Right atrium auricular region (tissue), 2 donors: Measurements from ENCODE around the gene ARMC7. TPM values are rescaled to one million over a fixed set of nuclear protein-coding genes. Genes with fewer than 3 reads are reported as not detected.

Experiments used
- DNase-seq: peaks from one replicate; pipeline ENCODE4 v3.0.0-alpha.2; 2019; ENCODE audit warnings: low spot score
- H3K27ac ChIP-seq, 2 donors: fragments of 200-600 bp; sonication (generic); 1 replicate in 1 of 2; 2 replicates in 1 of 2; pipeline ENCODE4 v1.5.1; 2016 to 2019
- H3K27me3 ChIP-seq, 2 donors: fragments of 200-600 bp; sonication (generic); one replicate each; pipeline versions ENCODE4 v1.5.1 to v1.6.0; 2017 to 2019
- H3K36me3 ChIP-seq: fragments of 200-600 bp; sonication (generic); one replicate; pipeline ENCODE4 v1.5.1; 2016
- H3K4me1 ChIP-seq, 2 donors: fragments of 200-600 bp; sonication (generic); one replicate each; pipeline versions ENCODE4 v1.5.1 to v1.6.0; 2017 to 2019
- H3K4me3 ChIP-seq, 2 donors: fragments of 200-600 bp; sonication (generic); 1 replicate in 1 of 2; 2 replicates in 1 of 2; pipeline ENCODE4 v1.5.1; 2017 to 2019; ENCODE audit warnings: mild to moderate bottlenecking in 1 of 2, moderate library complexity in 1 of 2
- H3K9me3 ChIP-seq, 2 donors: fragments of 200-600 bp; sonication (generic); one replicate each; pipeline ENCODE4 v1.5.1; 2019
- total RNA-seq, 2 donors: library from RNA; depleted of rRNA; stranded (reverse); fragments of >200 nt; gene quantifications; one replicate each; pipeline ENCODE4 v1.1.0, GENCODE V29; 2016
- TF ChIP-seq, protein P1 (sequence below), 2 donors: fragments of 200-600 bp; sonication (generic); IDR thresholded peaks; one replicate each; pipeline ENCODE4 v1.5.1; 2019; ENCODE audit warnings: antibody characterized with exemption in 2 of 2

The ARMC7 gene
- total RNA-seq, 2 donors from 2014 or later: 4.9 to 9.5 TPM

DNA sequence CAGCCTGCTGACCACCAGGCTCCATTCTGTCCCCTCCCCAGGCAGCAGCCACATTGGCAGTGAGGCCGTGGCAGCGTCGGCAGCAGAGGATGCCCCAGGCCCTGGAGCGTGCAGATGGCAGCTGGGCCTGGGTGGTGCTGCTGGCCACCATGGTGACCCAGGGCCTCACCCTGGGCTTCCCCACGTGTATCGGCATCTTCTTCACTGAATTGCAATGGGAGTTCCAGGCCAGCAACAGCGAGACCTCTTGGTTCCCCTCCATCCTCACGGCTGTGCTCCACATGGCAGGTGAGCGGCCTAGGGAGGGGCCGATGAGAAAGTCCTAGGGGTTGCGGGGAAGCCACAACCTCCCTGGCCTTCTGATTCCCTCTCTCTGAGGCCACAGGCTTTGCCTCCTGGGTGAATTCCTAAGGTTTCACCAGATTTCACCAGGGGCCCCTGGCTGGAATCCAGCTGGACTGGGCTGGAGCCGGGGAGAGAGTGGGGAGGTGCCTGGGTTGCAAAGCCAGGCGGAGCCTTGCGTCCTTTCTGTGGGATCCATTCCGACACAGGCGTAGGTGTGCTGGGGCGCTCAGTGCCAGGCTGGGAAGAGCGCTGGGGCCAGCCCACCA, 16.1 kb upstream of the ARMC7 start:
- Histone ChIP-seq H3K9me3 (no peaks in the 10 kb centered on the region), H3K36me3 (peaks cover 8% of the 10 kb centered on the region), H3K27me3 (no peaks in the 10 kb centered on the region), H3K27ac (peak overlapping the region; percentile 16 to 56), H3K4me1 (peaks cover 0 to 49% of the 10 kb centered on the region in 2 donors), H3K4me3 (no peak overlapping the region)
- TF ChIP-seq, protein P1, sequence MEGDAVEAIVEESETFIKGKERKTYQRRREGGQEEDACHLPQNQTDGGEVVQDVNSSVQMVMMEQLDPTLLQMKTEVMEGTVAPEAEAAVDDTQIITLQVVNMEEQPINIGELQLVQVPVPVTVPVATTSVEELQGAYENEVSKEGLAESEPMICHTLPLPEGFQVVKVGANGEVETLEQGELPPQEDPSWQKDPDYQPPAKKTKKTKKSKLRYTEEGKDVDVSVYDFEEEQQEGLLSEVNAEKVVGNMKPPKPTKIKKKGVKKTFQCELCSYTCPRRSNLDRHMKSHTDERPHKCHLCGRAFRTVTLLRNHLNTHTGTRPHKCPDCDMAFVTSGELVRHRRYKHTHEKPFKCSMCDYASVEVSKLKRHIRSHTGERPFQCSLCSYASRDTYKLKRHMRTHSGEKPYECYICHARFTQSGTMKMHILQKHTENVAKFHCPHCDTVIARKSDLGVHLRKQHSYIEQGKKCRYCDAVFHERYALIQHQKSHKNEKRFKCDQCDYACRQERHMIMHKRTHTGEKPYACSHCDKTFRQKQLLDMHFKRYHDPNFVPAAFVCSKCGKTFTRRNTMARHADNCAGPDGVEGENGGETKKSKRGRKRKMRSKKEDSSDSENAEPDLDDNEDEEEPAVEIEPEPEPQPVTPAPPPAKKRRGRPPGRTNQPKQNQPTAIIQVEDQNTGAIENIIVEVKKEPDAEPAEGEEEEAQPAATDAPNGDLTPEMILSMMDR (IDR thresholded peaks at IDR 0.05): no peak
- no peak for DNase-seq

DNA sequence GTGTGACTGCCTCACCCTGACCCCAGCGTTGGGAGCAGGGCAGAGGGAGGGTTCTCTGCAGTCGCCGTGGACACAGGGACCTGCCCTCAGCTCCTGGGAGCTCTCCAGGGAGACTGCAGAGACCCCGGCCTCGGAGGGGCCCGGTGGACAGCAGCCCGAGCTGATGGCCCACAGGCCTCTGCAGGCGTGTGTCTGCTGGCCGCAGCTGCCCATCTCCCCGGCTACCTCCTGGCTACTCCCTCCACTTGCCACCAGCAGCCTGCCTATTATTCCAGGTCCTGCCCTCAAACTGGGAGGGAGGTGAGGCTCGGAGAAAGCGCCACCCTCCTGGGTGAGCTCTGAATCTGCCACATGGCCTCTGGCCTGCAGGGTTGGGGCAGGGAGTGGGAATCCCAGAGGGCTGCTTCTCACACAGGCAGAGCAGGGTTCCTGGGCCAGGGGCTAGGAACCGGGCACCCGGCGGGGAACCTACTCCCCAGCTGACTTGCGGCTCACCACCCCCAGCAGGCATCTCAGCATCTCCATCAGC, 14.8 kb upstream of the ARMC7 start:
- H3K36me3 ChIP-seq: peaks cover 15% of the 10 kb centered on the region
- H3K4me1 ChIP-seq: peaks cover 0 to 42% of the 10 kb centered on the region in 2 donors
- TF ChIP-seq, protein P1 (IDR thresholded peaks at IDR 0.05): no peak
- H3K27me3 ChIP-seq: no peaks in the 10 kb centered on the region
- no peaks in the 10 kb centered on the region for H3K9me3 ChIP-seq
- H3K27ac ChIP-seq: peak overlapping the region in 1 of 2 donors; percentile 35
- H3K4me3 ChIP-seq: no peak overlapping the region
- no peak for DNase-seq

DNA sequence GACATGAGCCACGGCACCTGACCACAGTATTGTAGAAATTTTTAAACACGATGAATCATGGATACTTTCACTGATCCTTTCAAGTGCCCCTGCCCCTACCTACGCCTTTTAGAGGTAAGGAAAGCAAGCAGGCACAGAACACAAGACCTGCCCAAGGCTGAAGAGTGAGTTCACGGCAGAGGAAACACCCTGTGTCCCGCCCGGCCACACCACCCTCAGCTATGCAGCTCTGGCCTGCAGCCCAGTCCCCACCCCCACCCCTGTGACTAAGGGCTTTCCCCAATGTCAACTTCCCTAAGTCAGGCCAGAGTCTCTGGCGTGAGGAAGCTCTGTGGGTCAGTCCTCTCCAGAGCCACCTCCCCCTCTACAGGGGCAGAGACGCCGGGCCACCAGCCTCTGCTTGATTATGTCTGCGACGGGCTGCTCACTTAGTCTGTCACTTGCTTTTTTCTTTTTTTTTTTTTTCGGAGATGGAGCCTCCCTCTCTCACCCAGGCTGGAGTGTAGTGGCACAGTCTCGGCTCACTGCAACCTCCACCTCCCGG, 13.6 kb upstream of the ARMC7 start:
- peak overlapping the region; percentile 67 to 72 for H3K27ac ChIP-seq
- TF ChIP-seq, protein P1 (IDR thresholded peaks at IDR 0.05): no peak

DNA sequence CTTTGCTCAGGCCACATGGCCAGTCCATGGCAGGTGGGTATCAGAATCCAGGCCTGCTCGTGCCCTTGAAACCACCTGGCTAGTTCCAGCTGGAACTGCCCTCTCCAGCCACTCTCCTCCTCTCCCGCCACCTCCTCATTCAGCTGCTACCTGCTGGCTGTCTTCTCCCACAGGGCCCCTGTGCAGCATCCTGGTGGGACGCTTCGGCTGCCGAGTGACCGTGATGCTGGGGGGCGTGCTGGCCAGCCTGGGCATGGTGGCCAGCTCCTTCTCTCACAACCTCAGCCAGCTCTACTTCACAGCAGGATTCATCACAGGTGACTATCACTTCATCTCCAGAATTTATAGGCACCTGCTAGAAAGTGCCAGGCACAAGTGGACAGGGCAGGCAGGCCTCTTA, 11.9 kb upstream of the ARMC7 start:
- no peak for DNase-seq
- no peaks in the 10 kb centered on the region for H3K27me3 ChIP-seq

More for the DNA sequence above, 13.6 kb upstream of the ARMC7 start:
- Histone ChIP-seq H3K27me3 (no peaks in the 10 kb centered on the region), H3K36me3 (peaks cover 27% of the 10 kb centered on the region), H3K4me1 (peaks cover 0 to 30% of the 10 kb centered on the region in 2 donors), H3K9me3 (no peaks in the 10 kb centered on the region), H3K4me3 (no peak overlapping the region)
- peak; percentile 78 for DNase-seq

DNA sequence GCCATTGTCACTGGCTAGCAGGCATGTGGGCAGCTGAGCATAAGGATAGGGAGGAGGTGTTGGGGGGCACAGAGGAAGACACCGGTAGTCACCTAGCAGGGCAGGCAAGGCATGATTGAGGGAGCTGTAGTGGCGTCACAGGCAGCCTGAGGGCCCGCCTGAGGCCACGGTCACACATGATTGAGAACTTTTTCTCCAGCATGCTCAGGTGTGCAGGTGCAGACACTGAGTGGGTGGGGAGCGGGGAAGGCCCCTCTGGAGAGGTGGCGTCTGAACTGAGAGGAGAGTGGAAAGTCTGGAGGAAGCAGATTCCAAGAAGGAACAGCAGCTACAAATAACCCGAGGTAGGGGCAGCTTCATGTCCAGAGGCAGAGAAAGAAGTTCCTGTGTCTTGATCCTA, 10.9 kb upstream of the ARMC7 start:
- Histone ChIP-seq H3K4me1 (peaks cover 0 to 10% of the 10 kb centered on the region in 2 donors), H3K27ac (no peak overlapping the region), H3K4me3 (no peak overlapping the region), H3K36me3 (peaks cover 27% of the 10 kb centered on the region), H3K27me3 (no peaks in the 10 kb centered on the region), H3K9me3 (no peaks in the 10 kb centered on the region)
- DNase-seq: no peak
- TF ChIP-seq, protein P1 (IDR thresholded peaks at IDR 0.05): no peak

More for the DNA sequence above, 11.9 kb upstream of the ARMC7 start:
- peaks cover 0 to 16% of the 10 kb centered on the region in 2 donors for H3K4me1 ChIP-seq
- peaks cover 27% of the 10 kb centered on the region for H3K36me3 ChIP-seq
- no peak overlapping the region for H3K4me3 ChIP-seq
- H3K9me3 ChIP-seq: no peaks in the 10 kb centered on the region
- TF ChIP-seq, protein P1 (IDR thresholded peaks at IDR 0.05): no peak
- no peak overlapping the region for H3K27ac ChIP-seq
